SK-N-SH (cell line): ENCODE measurements around the gene PIP5K1B.

ENCODE experiments used
- EP300 ChIP-seq, 2 experiments: IDR thresholded peaks; 2 replicates each; pipeline versions ENCODE4 v1.4.0 to v1.6.1; 2012; ENCODE audit warnings: borderline replicate concordance in 1 of 2, low read depth in 1 of 2, low read length in 1 of 2
- EZH2phosphoT487 ChIP-seq: fragments of 200-600 bp; sonication (generic); IDR thresholded peaks from 2 replicates; pipeline ENCODE4 v1.6.1; 2017; ENCODE audit warnings: low read depth, mixed run types, mild to moderate bottlenecking, antibody characterized with exemption, moderate library complexity, borderline replicate concordance
- FOSL2 ChIP-seq: IDR thresholded peaks from 2 replicates; pipeline ENCODE4 v1.4.0; 2012; ENCODE audit warnings: low read depth, mild to moderate bottlenecking, moderate library complexity, borderline replicate concordance
- GABPA ChIP-seq: IDR thresholded peaks from 2 replicates; pipeline ENCODE4 v1.4.0; 2012; ENCODE audit warnings: low read depth, mild to moderate bottlenecking
- GATA2 ChIP-seq: sonication (generic); formaldehyde crosslinking; IDR thresholded peaks from 2 replicates; pipeline ENCODE4 v1.5.0; 2020; ENCODE audit warnings: mild to moderate bottlenecking, missing genetic modification reagents
- MXI1 ChIP-seq: IDR thresholded peaks from 2 replicates; pipeline ENCODE4 v1.6.1; 2012; ENCODE audit warnings: mild to moderate bottlenecking, low read depth, low read length, improper control_type of control experiment
- RFX5 ChIP-seq: IDR thresholded peaks from 2 replicates; pipeline ENCODE4 v1.6.1; 2012; ENCODE audit warnings: mild to moderate bottlenecking, improper control_type of control experiment, low read length
- TAF1 ChIP-seq: IDR thresholded peaks from 2 replicates; pipeline ENCODE4 v1.6.1; 2012; ENCODE audit warnings: low read depth, mild to moderate bottlenecking, low read length, moderate library complexity, borderline replicate concordance
- TF ChIP-seq, protein P1 (sequence below): fragments of 200-600 bp; sonication (generic); IDR thresholded peaks from 2 replicates; pipeline ENCODE4 v1.6.1; 2017; ENCODE audit warnings: antibody characterized with exemption, mild to moderate bottlenecking, moderate library complexity
- TF ChIP-seq, protein P2 (sequence below): fragments of 150-350 bp; IDR thresholded peaks from 2 replicates; pipeline ENCODE4 v1.6.1; 2017; ENCODE audit warnings: antibody characterized with exemption, low read length, low read depth, borderline replicate concordance
- TF ChIP-seq, protein P3 (sequence below): IDR thresholded peaks from 2 replicates; pipeline ENCODE4; 2012

DNA sequence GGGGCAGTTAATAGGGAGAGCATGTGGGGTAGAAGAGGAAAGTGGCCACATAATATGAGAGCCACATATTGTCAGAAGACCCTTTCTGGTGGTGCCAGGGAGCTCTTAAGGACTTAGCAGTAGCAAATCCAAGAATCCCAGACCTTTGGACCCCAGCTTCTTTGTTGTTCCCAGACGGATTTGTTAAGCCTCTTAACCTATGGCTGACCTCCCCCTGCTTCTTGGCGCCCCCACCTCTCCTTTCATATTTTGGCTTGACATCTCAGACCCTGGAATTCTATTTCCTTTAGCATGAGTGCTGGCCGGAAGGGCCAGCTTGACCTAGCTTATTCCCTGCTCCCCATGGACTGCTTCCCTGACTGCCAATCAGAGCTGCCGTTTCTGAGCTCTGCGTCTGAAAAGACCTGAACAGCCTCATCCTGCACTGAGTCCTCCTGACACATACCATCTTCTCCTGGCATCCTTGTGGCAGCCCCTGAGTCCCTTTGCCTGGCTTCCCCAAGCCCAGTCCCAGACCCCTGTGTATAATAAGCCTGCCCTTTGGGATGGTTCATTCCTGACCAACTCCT, 192.6 kb downstream of the PIP5K1B start:
- TF ChIP-seq, protein P1, sequence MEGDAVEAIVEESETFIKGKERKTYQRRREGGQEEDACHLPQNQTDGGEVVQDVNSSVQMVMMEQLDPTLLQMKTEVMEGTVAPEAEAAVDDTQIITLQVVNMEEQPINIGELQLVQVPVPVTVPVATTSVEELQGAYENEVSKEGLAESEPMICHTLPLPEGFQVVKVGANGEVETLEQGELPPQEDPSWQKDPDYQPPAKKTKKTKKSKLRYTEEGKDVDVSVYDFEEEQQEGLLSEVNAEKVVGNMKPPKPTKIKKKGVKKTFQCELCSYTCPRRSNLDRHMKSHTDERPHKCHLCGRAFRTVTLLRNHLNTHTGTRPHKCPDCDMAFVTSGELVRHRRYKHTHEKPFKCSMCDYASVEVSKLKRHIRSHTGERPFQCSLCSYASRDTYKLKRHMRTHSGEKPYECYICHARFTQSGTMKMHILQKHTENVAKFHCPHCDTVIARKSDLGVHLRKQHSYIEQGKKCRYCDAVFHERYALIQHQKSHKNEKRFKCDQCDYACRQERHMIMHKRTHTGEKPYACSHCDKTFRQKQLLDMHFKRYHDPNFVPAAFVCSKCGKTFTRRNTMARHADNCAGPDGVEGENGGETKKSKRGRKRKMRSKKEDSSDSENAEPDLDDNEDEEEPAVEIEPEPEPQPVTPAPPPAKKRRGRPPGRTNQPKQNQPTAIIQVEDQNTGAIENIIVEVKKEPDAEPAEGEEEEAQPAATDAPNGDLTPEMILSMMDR, result no peak
- TF ChIP-seq, protein P2, sequence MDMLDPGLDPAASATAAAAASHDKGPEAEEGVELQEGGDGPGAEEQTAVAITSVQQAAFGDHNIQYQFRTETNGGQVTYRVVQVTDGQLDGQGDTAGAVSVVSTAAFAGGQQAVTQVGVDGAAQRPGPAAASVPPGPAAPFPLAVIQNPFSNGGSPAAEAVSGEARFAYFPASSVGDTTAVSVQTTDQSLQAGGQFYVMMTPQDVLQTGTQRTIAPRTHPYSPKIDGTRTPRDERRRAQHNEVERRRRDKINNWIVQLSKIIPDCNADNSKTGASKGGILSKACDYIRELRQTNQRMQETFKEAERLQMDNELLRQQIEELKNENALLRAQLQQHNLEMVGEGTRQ, result no peak
- no peak for TF ChIP-seq GATA2 (CRISPR knock-in tag)
- TF ChIP-seq, protein P3, sequence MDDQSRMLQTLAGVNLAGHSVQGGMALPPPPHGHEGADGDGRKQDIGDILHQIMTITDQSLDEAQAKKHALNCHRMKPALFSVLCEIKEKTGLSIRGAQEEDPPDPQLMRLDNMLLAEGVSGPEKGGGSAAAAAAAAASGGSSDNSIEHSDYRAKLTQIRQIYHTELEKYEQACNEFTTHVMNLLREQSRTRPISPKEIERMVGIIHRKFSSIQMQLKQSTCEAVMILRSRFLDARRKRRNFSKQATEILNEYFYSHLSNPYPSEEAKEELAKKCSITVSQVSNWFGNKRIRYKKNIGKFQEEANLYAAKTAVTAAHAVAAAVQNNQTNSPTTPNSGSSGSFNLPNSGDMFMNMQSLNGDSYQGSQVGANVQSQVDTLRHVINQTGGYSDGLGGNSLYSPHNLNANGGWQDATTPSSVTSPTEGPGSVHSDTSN, result no peak
- no peak for TF ChIP-seq TAF1
- no peak for TF ChIP-seq GABPA
- no peak for TF ChIP-seq EZH2phosphoT487
- no peak for TF ChIP-seq EP300 (IDR thresholded peaks at IDR 0.05; ENCODE audit: borderline replicate concordance in 1 of 2, low read depth in 1 of 2, low read length in 1 of 2)
- TF ChIP-seq MXI1, result no peak
- TF ChIP-seq FOSL2, result no peak
- TF ChIP-seq RFX5, result no peak
